Mucosa of descending colon (tissue), 3 donors: Measurements from ENCODE around the gene FOXP4. TPM values are rescaled to one million over a fixed set of nuclear protein-coding genes. Genes with fewer than 3 reads are reported as not detected.

Experiments used
- ATAC-seq: fragments of 200-7000 bp; cut with Tn5 transposase; one replicate; pipeline ENCODE4 v1.9.1; 2020; ENCODE audit warnings: mild to moderate bottlenecking, moderate library complexity
- DNase-seq, 3 donors: peaks; one replicate each; pipeline ENCODE4 v3.0.0-alpha.2; 2020
- H3K36me3 ChIP-seq: fragments of 200-600 bp; one replicate; pipeline ENCODE4 v1.8.0; 2021; ENCODE audit warnings: low read depth, mild to moderate bottlenecking
- H3K4me1 ChIP-seq: fragments of 200-600 bp; one replicate; pipeline ENCODE4 v1.8.0; 2021; ENCODE audit warnings: low read depth, mild to moderate bottlenecking
- H3K4me3 ChIP-seq: fragments of 200-600 bp; one replicate; pipeline ENCODE4 v1.8.0; 2021; ENCODE audit warnings: mild to moderate bottlenecking
- H3K9me3 ChIP-seq: fragments of 200-600 bp; one replicate; pipeline ENCODE4 v1.8.0; 2021; ENCODE audit warnings: mild to moderate bottlenecking
- CTCF ChIP-seq: fragments of 200-600 bp; IDR thresholded peaks from one replicate; pipeline ENCODE4 v1.8.0; 2022; ENCODE audit warnings: antibody characterized with exemption, mild to moderate bottlenecking
- intact Hi-C, 2 donors: fragments of 100-400 bp; cut with DNase I in 1 of 2; cut with micrococcal nuclease in 1 of 2; formaldehyde crosslinking; loops; one replicate each; pipeline versions ENCODE4 v1.11.0 to v1.11.1; 2022; cut with DNase I, micrococcal nuclease
- total RNA-seq, 3 donors: library from RNA; stranded (reverse); fragmentation: NEBNext Ultra II Directional in 2 of 3; extraction: Animal tissue kit (Norgen Biotek cat#: 25700) in 2 of 3; gene quantifications; one replicate each; pipeline versions ENCODE4 v1.2.1 to v1.2.4, GENCODE V29; 2021 to 2023
- donor health status: DM: no; HTN: no; CAD: no; lungs with moderate emphysema.
- donor health status: DM: no; HTN: no; CAD: no.
- donor health status: DM: no; HTN: yes; CAD: no.

The FOXP4 gene
- total RNA-seq, 3 donors from 2014 or later, result 31.5 to 34.9 (median 33.8) TPM

DNA sequence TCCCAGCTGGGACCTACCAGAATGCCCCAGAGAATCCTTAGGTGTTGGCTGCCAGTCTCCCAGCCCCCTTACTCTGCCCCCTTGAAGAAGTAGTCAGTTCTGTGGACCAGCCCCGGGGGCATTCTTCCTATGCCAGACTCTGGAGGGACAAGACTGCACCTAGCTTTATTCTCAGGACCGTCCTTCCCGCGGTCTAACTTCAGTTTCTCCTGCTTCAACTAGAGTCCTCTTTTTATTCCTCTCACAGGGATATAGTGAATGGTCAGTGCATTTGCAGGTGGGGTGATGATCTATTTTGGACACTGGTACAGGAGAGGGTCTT lies 56.2 kb downstream of the FOXP4 start:
- ATAC-seq (no peak), DNase-seq (peak in 1 of 3 donors; percentile 52)
- TF ChIP-seq CTCF, result no peak
- Histone ChIP-seq H3K36me3 (no peaks in the 10 kb centered on the region), H3K4me3 (no peak overlapping the region), H3K4me1 (peaks cover 15% of the 10 kb centered on the region), H3K9me3 (no peaks in the 10 kb centered on the region)
- intact Hi-C loops, result loop anchor here in 1 of 2 donors (5.0 kb wide), 1 partner anchor 80 kb away; no protein-coding TSS in a partner anchor

DNA sequence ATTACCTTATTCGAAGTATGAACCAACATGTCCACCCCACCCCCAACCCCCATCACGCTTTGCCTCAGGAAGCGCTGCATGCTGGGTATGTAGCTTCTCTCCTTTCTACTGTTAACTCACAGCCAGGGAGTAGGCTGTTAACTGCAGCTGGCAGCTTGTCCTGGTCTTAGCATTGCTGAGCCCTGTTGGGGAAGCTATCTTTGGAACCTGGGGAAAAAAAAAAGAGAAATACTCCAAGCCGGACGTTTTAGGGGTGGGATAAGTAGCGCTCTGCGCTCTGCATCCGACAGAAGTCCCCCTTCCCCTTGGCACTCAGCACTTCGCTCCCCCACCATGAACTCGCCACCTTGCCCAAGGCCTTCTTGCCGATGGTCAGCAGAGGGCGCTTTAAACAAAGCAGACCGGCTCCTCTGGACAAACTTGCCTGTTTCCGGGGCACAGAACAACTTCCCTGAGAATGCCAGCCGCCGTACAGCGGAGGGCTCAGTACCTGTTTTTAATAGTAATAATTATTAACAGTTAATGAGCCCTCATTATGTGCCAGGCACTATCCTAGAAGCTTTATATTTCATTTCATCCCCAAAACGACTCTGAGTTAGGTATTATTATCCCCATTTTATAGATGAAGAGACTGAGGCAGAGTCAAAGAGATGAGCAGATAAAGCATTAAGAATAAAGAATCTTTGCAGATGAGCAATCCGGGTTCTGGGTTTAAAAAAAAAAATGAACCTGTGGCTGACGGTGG lies 56.9 kb downstream of the FOXP4 start:
- Histone ChIP-seq H3K4me1 (peaks cover 15% of the 10 kb centered on the region), H3K9me3 (no peaks in the 10 kb centered on the region), H3K4me3 (no peak overlapping the region), H3K36me3 (no peaks in the 10 kb centered on the region)
- intact Hi-C loops, result loop anchor here in 1 of 2 donors (5.0 kb wide), 1 partner anchor 79 kb away; no protein-coding TSS in a partner anchor
- DNase-seq (peak; percentile 74 to 84 (median 82)), ATAC-seq (peak; percentile 88)
- TF ChIP-seq CTCF, result peak; percentile 76

- Histone ChIP-seq H3K4me3 (no peak overlapping the region), H3K36me3 (no peaks in the 10 kb centered on the region), H3K4me1 (peaks cover 15% of the 10 kb centered on the region), H3K9me3 (no peaks in the 10 kb centered on the region)
- no peak for ATAC-seq
- no peak for DNase-seq
- intact Hi-C loops, result loop anchor here (2.0 to 5.0 kb wide), 2 partner anchors 78 to 79 kb away; no protein-coding TSS in a partner anchor
- no peak for TF ChIP-seq CTCF
Observed at GRCh38 chr6:41604006-41604405, 57.8 kb downstream of the FOXP4 start.

- intact Hi-C loops, result loop anchor here in 1 of 2 donors (2.0 kb wide), 1 partner anchor 77 kb away; no protein-coding TSS in a partner anchor
- H3K4me3 ChIP-seq, result no peak overlapping the region
Observed at GRCh38 chr6:41605649-41606048, 59.5 kb downstream of the FOXP4 start.

GRCh38 chr6:41607036-41607435 lies 60.9 kb downstream of the FOXP4 start:
- DNase-seq, result no peak
- Histone ChIP-seq H3K4me3 (no peak overlapping the region), H3K4me1 (peaks cover 10% of the 10 kb centered on the region), H3K36me3 (no peaks in the 10 kb centered on the region), H3K9me3 (no peaks in the 10 kb centered on the region)
- no peak for ATAC-seq
- TF ChIP-seq CTCF, result no peak
- intact Hi-C loops, result no loop called here

More at GRCh38 chr6:41605649-41606048, 59.5 kb downstream of the FOXP4 start:
- Histone ChIP-seq H3K9me3 (no peaks in the 10 kb centered on the region), H3K36me3 (no peaks in the 10 kb centered on the region), H3K4me1 (peaks cover 15% of the 10 kb centered on the region)
- no peak for TF ChIP-seq CTCF
- ATAC-seq (no peak), DNase-seq (no peak)
